RWPE2 (cell line): Measurements from ENCODE around the gene TTC38.

Experiments
- ATAC-seq: fragments of 200-7000 bp; cut with Tn5 transposase; 3 replicates; pipeline ENCODE4 v1.9.1; 2021; ENCODE audit warnings: low read depth
- DNase-seq: peaks from one replicate; pipeline ENCODE4 v3.0.0-alpha.2; 2020; ENCODE audit warnings: low spot score
- H3K27ac ChIP-seq: fragments of 450-650 bp; 2 replicates; pipeline ENCODE4 v1.5.1; 2017; ENCODE audit warnings: mild to moderate bottlenecking; ENCODE audit not compliant: poor library complexity, severe bottlenecking
- H3K27me3 ChIP-seq: fragments of 250-450 bp; sonication (Bioruptor Pico); 2 replicates; pipeline ENCODE4 v1.5.1; 2021; ENCODE audit warnings: mild to moderate bottlenecking, moderate library complexity; ENCODE audit not compliant: insufficient read depth, poor library complexity, severe bottlenecking
- H3K36me3 ChIP-seq: fragments of 250-450 bp; sonication (Bioruptor Pico); 2 replicates; pipeline ENCODE4 v1.5.1; 2020; ENCODE audit warnings: low read depth, mild to moderate bottlenecking, moderate library complexity
- H3K4me1 ChIP-seq: fragments of 250-450 bp; sonication (Bioruptor Pico); 2 replicates; pipeline ENCODE4 v1.5.1; 2021; ENCODE audit warnings: mild to moderate bottlenecking, moderate library complexity; ENCODE audit not compliant: insufficient read depth, poor library complexity, severe bottlenecking
- H3K4me3 ChIP-seq: fragments of 250-450 bp; sonication (Bioruptor Pico); 2 replicates; pipeline ENCODE4 v1.5.1; 2021; ENCODE audit warnings: mild to moderate bottlenecking, moderate library complexity; ENCODE audit not compliant: severe bottlenecking
- H3K9me3 ChIP-seq: fragments of 250-450 bp; sonication (Bioruptor Pico); 2 replicates; pipeline ENCODE4 v1.5.1; 2021; ENCODE audit warnings: mild to moderate bottlenecking, moderate library complexity; ENCODE audit not compliant: severe bottlenecking
- TF ChIP-seq, protein P1 (sequence below): fragments of 450-650 bp; IDR thresholded peaks from one replicate; pipeline ENCODE4 v1.5.1; 2017; ENCODE audit warnings: mild to moderate bottlenecking, moderate library complexity; ENCODE audit not compliant: poor library complexity, severe bottlenecking

The TTC38 gene

DNA sequence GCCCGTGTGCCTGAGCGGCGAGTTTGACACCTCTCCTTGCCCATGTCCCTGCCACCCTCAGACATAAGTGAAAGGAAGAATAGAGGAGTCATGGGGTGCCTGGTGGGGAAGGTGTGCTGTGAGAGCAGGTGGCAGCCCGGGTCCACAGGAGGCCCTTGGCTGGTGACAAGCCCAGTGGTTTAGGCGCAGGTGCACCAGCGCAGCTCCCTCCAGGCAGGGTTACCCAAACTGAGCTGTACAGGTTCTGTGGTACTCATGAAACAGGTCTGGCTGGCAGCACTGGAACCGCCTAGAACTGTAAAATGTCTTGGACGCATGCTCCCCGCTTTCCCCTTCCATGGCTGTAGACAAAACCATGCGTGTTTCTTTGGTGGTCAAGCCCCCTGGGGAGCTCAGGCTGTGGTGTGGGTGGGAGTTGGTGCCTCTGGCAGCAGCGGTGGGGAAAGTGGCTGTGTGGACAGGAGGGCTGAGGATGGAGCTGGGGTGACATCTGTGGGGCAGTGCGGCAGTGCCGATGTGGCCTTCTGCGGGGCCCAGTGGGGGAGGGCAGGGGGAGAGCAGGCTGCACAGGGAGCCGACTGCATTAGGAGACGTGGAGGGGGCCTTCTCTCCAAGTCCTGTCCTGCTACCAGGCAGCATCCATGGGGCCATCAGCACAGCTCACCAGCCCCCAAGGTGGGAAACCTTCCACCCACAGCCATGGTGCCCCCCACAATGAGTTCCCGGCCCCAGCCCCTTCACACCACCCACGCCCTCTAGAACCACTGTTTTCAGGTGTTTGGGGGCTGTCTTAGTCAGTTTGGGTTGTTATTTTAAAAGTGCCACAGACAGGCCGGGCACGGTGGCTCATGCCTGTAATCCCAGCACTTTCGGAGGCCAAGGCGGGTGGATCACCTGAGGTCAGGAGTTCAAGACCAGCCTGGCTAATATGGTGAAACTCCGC is 23.3 kb downstream of the TTC38 start:
- Histone ChIP-seq H3K9me3 (no peaks in the 10 kb centered on the region), H3K4me3 (no peak overlapping the region), H3K27ac (no peak overlapping the region), H3K36me3 (0 out of 2 replicates have a peak, but pooled peaks cover 4% of the 10 kb centered on the region), H3K4me1 (no peaks in the 10 kb centered on the region), H3K27me3 (no peaks in the 10 kb centered on the region)
- TF ChIP-seq, protein P1, sequence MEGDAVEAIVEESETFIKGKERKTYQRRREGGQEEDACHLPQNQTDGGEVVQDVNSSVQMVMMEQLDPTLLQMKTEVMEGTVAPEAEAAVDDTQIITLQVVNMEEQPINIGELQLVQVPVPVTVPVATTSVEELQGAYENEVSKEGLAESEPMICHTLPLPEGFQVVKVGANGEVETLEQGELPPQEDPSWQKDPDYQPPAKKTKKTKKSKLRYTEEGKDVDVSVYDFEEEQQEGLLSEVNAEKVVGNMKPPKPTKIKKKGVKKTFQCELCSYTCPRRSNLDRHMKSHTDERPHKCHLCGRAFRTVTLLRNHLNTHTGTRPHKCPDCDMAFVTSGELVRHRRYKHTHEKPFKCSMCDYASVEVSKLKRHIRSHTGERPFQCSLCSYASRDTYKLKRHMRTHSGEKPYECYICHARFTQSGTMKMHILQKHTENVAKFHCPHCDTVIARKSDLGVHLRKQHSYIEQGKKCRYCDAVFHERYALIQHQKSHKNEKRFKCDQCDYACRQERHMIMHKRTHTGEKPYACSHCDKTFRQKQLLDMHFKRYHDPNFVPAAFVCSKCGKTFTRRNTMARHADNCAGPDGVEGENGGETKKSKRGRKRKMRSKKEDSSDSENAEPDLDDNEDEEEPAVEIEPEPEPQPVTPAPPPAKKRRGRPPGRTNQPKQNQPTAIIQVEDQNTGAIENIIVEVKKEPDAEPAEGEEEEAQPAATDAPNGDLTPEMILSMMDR: no peak
- DNase-seq (no peak), ATAC-seq (no peak)

DNA sequence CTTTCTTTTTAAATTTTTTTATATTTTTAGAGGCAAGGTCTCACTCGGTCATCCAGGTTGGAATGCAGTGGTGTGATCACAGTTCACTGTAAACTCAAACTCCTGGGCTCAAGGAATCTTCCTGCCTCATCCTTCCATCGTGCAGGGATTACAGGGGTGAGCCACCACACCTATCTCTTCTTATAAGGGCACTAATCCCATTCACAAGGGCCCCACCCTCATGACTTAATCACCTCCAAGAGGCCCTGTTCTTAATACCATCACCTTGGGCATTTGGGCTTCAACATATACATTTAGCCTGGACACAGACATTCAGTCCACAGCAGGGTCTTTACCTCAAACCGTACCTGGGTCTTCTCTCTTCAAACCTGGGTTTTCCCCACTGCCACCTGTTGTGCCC is 24.4 kb downstream of the TTC38 start:
- DNase-seq (no peak), ATAC-seq (no peak)
- Histone ChIP-seq H3K4me3 (no peak overlapping the region), H3K27me3 (no peaks in the 10 kb centered on the region), H3K27ac (no peak overlapping the region), H3K9me3 (no peaks in the 10 kb centered on the region), H3K36me3 (0 out of 2 replicates have a peak, but pooled peaks cover 4% of the 10 kb centered on the region), H3K4me1 (no peaks in the 10 kb centered on the region)
- TF ChIP-seq, protein P1: no peak

DNA sequence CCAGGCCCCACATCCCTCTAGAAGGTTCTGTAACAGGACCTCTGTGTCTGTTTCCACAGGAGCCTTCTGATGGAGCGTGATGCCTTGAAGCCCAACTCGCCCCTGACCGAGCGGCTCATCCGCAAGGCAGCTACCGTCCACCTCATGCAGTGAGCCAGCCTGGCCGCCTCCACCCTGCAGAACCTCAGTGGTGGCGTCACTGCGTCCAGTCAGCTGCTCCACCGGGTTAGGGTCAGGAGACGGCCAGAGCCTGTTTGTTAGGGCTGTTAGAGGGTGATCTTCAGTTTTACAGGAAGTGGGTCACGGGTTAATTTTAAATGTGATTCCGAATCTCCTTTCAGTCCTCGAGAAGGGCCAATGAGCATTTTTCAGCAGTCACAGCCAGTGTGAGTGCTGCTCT is 24.9 kb downstream of the TTC38 start:
- H3K9me3 ChIP-seq: no peaks in the 10 kb centered on the region
- DNase-seq (no peak), ATAC-seq (no peak)
- no peaks in the 10 kb centered on the region for H3K27me3 ChIP-seq
- no peak overlapping the region for H3K4me3 ChIP-seq
- TF ChIP-seq, protein P1: no peak
- no peak overlapping the region for H3K27ac ChIP-seq
- peaks cover 2% of the 10 kb centered on the region for H3K4me1 ChIP-seq
- peaks cover 8% of the 10 kb centered on the region for H3K36me3 ChIP-seq

DNA sequence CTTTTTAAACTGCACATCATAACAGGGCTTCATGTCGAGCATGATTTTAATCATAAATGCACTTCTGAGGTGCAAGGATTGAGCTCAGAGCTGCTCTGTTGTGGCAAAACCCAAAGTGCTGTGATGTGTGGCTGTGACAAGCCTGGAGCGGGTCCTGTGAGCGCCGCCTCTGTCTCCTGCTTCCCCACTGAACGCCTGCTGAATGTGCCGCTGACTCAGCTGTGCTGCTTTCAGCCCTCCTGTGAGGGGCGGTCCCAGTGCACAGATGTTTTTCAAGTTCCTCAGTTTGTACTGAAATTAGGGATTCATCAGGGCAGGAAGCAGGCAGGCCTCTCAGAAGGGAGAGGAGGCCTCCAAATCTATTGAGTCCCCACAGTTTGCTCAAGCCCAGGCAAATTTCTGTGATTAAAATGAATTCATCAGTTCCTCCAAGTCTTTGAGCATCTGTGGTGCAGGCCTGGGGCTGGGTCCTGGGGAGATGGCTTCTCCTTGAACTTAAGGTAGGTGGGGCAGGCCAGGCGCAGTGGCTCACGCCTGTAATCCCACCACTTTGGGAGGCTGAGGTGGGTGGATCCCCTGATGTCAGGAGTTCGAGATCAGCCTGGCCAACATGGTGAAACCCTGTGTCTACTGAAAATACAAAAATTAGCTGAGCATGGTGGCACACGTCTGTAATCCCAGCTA is 25.9 kb downstream of the TTC38 start:
- Histone ChIP-seq H3K4me3 (no peak overlapping the region), H3K36me3 (peaks cover 18% of the 10 kb centered on the region), H3K27me3 (no peaks in the 10 kb centered on the region), H3K4me1 (peaks cover 4% of the 10 kb centered on the region), H3K27ac (no peak overlapping the region), H3K9me3 (no peaks in the 10 kb centered on the region)
- no peak for DNase-seq
- no peak for ATAC-seq
- TF ChIP-seq, protein P1: no peak
